ENCODE results near the gene COL5A1.

The COL5A1 gene

GRCh38 chr9:134784577-134785305 is 143.1 kb downstream of the COL5A1 start:
- Mint-ChIP-seq H3K27ac (no peak overlapping the region), H3K4me3 (no peak overlapping the region), H3K27me3 (peaks cover 1% of the 10 kb centered on the region), H3K36me3 (no peaks in the 10 kb centered on the region), H3K4me1 (ENCODE audit: low read depth) (no peaks in the 10 kb centered on the region), H3K9me3 (ENCODE audit: low read depth) (no peaks in the 10 kb centered on the region)

DNA sequence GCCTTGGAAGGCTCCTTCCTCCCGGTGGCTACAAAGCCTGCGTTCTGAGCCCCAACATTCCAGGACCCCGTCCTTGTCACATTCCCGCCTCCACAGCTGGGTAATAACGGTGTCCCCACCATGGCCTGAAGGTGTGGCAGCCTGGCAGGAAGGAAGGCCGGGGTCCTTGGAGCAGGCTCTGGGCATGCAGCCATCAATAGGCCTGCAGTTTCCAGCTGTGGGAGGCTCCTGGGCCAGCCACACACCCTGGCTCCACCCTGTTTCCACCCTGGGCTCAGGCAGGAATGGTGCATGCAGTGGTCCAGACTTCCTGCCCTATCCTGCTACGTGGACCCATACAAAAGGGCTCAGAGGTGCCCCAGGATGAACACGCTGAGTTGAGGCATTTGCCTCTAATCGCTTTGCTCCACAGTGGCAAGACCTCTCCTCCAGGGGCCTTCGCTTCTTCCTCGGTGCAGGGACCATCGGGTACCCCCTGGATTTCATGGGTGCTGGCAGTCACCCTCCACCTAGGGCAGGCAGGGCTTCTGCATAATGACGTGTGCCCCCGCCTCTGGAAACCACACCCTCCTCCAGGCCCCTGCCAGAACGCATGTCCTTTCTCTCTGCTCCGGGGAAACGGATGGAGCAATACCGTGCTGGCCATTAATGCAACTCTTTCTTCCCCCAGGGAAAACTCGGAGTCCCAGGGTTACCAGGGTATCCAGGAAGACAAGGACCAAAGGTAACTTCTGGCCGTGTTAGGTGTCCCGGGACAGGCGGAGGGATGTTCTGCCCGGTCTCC is 143.9 kb downstream of the COL5A1 start:
- Mint-ChIP-seq H3K9me3 (ENCODE audit: low read depth) (no peaks in the 10 kb centered on the region), H3K27me3 (peaks cover 1% of the 10 kb centered on the region), H3K4me1 (ENCODE audit: low read depth) (no peaks in the 10 kb centered on the region), H3K36me3 (no peaks in the 10 kb centered on the region), H3K4me3 (no peak overlapping the region), H3K27ac (no peak overlapping the region)

DNA sequence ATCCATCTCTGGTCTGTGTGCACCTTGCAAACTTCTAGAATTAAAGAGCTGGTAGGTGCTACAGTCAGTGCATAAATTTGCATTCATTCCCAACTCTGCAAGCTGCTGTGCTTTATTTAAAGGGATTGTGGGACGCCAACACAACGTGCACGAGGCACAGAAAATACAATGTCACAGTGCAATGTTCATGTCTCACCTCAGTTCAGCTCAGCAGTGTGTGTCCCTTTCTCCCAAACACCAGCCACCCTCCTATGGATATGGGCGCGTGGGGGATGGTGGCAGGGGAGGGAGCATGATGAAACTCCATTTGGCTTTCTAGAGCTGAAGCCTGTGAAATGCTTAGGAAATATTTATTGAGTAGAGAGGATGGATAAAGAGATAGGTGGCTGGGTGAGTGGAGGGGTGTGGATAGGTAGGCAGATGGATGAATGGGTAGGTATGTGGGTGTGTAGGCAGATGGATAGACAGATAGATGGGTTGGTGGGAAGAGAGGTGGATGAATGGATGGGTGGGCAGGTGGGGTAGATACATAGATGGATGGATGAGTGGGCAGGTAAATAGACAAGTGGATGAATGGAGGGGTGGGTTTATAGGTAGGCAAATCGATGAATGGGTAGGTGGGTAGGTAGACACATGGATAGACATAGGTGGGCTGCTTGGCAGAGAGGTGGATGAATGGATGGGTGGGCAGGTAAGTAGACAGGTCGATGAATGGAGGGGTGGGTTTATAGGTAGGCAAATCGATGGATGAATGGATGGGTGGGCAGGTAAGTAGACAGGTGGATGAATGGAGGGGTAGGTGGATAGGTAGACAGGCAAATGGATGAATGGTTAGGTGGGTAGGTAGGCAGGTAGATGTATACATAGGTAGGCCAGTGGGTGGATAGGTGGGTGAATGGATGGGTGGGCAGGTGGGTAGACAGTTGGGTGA is 146.3 kb downstream of the COL5A1 start:
- no peak overlapping the region for H3K27ac Mint-ChIP-seq
- H3K4me1 Mint-ChIP-seq (ENCODE audit: low read depth): no peaks in the 10 kb centered on the region
- H3K4me3 Mint-ChIP-seq: no peak overlapping the region
- no peaks in the 10 kb centered on the region for H3K9me3 Mint-ChIP-seq (ENCODE audit: low read depth)
- peaks cover 1% of the 10 kb centered on the region for H3K27me3 Mint-ChIP-seq
- no peaks in the 10 kb centered on the region for H3K36me3 Mint-ChIP-seq

GRCh38 chr9:134789168-134789567 is 147.6 kb downstream of the COL5A1 start:
- no peaks in the 10 kb centered on the region for H3K4me1 Mint-ChIP-seq (ENCODE audit: low read depth)
- no peak overlapping the region for H3K27ac Mint-ChIP-seq
- peaks cover 1% of the 10 kb centered on the region for H3K27me3 Mint-ChIP-seq
- no peak overlapping the region for H3K4me3 Mint-ChIP-seq
- H3K9me3 Mint-ChIP-seq (ENCODE audit: low read depth): no peaks in the 10 kb centered on the region
- H3K36me3 Mint-ChIP-seq: no peaks in the 10 kb centered on the region

- no peak overlapping the region for H3K4me3 Mint-ChIP-seq
- H3K27me3 Mint-ChIP-seq: peaks cover 1% of the 10 kb centered on the region
- no peaks in the 10 kb centered on the region for H3K4me1 Mint-ChIP-seq (ENCODE audit: low read depth)
- no peaks in the 10 kb centered on the region for H3K36me3 Mint-ChIP-seq
- no peaks in the 10 kb centered on the region for H3K9me3 Mint-ChIP-seq (ENCODE audit: low read depth)
- H3K27ac Mint-ChIP-seq: no peak overlapping the region
Measured at GRCh38 chr9:134791009-134791408, 149.4 kb downstream of the COL5A1 start.

DNA sequence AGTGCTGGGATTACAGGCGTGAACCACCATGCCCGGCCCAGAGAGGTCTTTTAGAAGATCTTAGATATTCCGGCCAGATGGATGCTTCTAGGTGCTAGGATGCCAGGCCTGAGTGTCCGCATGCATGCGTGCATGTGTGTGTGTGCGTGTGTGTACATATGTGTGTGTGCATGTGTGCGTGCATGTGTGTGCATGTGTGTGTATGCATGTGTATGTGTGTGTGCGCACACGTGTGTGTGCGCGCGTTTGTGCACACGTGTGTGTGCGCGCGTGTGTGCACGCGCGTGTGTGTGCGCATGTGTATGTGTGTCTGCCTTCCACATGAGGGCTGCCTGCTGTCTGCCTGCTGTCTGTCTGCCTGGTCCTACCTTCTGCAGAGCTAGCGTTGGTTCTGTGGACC is 151.0 kb downstream of the COL5A1 start:
- Mint-ChIP-seq H3K4me1 (ENCODE audit: low read depth) (no peaks in the 10 kb centered on the region), H3K27ac (no peak overlapping the region), H3K27me3 (peaks cover 1% of the 10 kb centered on the region), H3K9me3 (ENCODE audit: low read depth) (no peaks in the 10 kb centered on the region), H3K4me3 (no peak overlapping the region), H3K36me3 (no peaks in the 10 kb centered on the region)

GRCh38 chr9:134793288-134794188 is 151.9 kb downstream of the COL5A1 start:
- no peaks in the 10 kb centered on the region for H3K4me1 Mint-ChIP-seq (ENCODE audit: low read depth)
- no peak overlapping the region for H3K4me3 Mint-ChIP-seq
- no peaks in the 10 kb centered on the region for H3K27me3 Mint-ChIP-seq
- no peaks in the 10 kb centered on the region for H3K9me3 Mint-ChIP-seq (ENCODE audit: low read depth)
- H3K27ac Mint-ChIP-seq: no peak overlapping the region
- H3K36me3 Mint-ChIP-seq: no peaks in the 10 kb centered on the region

DNA sequence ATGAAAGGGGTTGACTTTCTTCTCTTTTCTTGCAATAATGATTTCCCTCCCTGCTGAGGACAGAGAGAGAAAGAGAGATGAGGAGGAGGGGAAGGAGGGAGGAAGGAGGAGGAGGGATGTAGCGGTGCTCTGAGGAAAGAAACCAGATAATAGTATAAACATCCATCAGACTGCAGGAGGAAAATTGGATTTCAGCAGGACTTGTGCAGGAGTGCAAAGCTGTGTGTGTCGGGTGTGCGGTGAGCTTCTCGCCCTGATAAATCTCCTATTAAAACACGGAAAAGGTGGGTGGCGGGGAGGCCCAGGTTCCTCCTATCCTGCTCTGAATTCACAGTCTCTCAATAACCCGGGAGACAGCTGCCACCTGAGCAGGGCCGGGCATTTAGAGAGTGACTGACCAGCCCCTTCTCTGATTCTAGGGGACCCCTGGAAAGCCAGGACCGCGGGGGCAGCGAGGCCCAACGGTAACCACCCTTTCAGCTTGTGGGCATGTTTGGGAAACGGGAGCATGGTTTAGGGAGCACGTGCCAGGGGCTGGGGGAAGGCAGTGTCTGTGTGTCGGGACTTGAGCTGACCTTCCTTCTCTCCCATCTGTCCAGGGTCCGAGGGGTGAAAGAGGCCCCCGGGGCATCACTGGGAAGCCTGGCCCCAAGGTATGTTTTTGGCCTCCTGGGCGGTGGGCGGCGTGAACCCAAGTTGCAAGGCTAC is 153.2 kb downstream of the COL5A1 start:
- no peaks in the 10 kb centered on the region for H3K27me3 Mint-ChIP-seq
- no peak overlapping the region for H3K4me3 Mint-ChIP-seq
- no peaks in the 10 kb centered on the region for H3K4me1 Mint-ChIP-seq (ENCODE audit: low read depth)
- H3K36me3 Mint-ChIP-seq: no peaks in the 10 kb centered on the region
- no peaks in the 10 kb centered on the region for H3K9me3 Mint-ChIP-seq (ENCODE audit: low read depth)
- no peak overlapping the region for H3K27ac Mint-ChIP-seq

DNA sequence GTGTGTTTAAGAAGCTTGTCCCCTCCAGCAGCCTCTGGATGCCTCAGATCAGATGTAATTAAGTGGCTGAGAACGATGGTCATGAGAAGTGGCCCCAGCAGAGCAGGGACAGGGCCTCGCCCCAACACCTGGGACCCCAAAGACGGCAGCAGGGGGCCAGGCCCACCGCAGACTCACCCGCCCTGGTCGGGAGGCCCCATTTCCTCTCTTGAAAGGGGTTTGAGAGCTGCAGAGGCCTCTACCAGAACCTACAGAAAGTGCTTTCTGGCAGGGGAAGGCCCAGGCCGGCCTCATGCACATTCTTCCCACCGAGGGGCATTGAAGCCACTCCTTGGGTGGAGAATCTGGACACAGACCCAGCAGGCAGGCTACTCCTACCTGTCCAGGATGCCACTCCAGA is 153.8 kb downstream of the COL5A1 start:
- Mint-ChIP-seq H3K27me3 (no peaks in the 10 kb centered on the region), H3K4me1 (ENCODE audit: low read depth) (no peaks in the 10 kb centered on the region), H3K27ac (no peak overlapping the region), H3K4me3 (no peak overlapping the region), H3K9me3 (ENCODE audit: low read depth) (no peaks in the 10 kb centered on the region), H3K36me3 (no peaks in the 10 kb centered on the region)

GRCh38 chr9:134796882-134797281 is 155.3 kb downstream of the COL5A1 start:
- Mint-ChIP-seq H3K27me3 (no peaks in the 10 kb centered on the region), H3K4me3 (no peak overlapping the region), H3K36me3 (no peaks in the 10 kb centered on the region), H3K4me1 (ENCODE audit: low read depth) (no peaks in the 10 kb centered on the region), H3K27ac (no peak overlapping the region), H3K9me3 (ENCODE audit: low read depth) (no peaks in the 10 kb centered on the region)

- Mint-ChIP-seq H3K4me1 (ENCODE audit: low read depth) (no peaks in the 10 kb centered on the region), H3K27ac (no peak overlapping the region), H3K36me3 (no peaks in the 10 kb centered on the region)
Measured at GRCh38 chr9:134800791-134801339, 159.3 kb downstream of the COL5A1 start.

DNA sequence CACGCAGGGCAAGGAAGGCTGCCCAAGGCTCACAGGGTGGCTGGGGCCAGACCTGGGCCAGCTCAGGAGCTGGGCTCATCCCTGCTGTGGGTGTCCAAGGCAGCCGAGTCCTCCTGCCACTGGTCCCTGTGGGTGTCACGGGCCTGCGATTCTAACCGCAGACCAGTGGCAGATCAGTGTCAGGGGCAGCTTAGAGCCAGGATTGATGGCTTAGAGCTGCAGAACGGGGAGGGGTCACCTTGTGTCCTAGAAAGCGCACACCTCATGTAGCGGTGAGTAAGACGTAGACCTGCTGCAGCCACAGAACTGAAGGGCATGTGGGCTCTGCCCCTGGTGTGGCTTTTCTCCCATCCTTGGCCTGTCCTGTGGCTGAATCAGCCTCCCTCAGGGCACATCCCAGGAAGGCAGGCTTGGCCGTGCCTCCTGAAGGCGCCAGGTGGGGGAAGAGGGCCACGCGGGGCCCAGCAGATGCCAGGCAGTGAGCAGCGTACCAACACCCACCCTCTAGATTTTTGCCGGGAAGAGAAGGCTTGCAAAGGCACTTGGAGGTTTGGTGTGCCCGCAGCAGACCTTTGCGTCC is 160.7 kb downstream of the COL5A1 start:
- peaks cover 1% of the 10 kb centered on the region for H3K27me3 Mint-ChIP-seq
- H3K36me3 Mint-ChIP-seq: no peaks in the 10 kb centered on the region
- H3K27ac Mint-ChIP-seq: no peak overlapping the region
- no peak overlapping the region for H3K4me3 Mint-ChIP-seq
- H3K9me3 Mint-ChIP-seq (ENCODE audit: low read depth): no peaks in the 10 kb centered on the region
- H3K4me1 Mint-ChIP-seq (ENCODE audit: low read depth): no peaks in the 10 kb centered on the region

More at GRCh38 chr9:134800791-134801339, 159.3 kb downstream of the COL5A1 start:
- Mint-ChIP-seq H3K27me3 (peaks cover 1% of the 10 kb centered on the region), H3K4me3 (no peak overlapping the region), H3K9me3 (ENCODE audit: low read depth) (no peaks in the 10 kb centered on the region)

GRCh38 chr9:134804871-134805270 is 163.3 kb downstream of the COL5A1 start:
- Mint-ChIP-seq H3K36me3 (no peaks in the 10 kb centered on the region), H3K9me3 (ENCODE audit: low read depth) (no peaks in the 10 kb centered on the region), H3K27me3 (peaks cover 1% of the 10 kb centered on the region), H3K4me3 (no peak overlapping the region), H3K27ac (no peak overlapping the region), H3K4me1 (ENCODE audit: low read depth) (no peaks in the 10 kb centered on the region)

All from activated naive CD8-positive, alpha-beta T cell (primary cell).